GM19463 (cell line): ENCODE data around the gene SCN5A.

Experiments
- ATAC-seq: cut with Tn5 transposase; IDR thresholded peaks from one replicate; pipeline ENCODE4 v1.9.1; 2021; ENCODE audit warnings: mild to moderate bottlenecking, moderate library complexity; ENCODE audit not compliant: unreplicated experiment

The SCN5A gene

GRCh38 chr3:38545983-38546382 is 103.5 kb downstream of the SCN5A start:
- ATAC-seq, result no peak

DNA sequence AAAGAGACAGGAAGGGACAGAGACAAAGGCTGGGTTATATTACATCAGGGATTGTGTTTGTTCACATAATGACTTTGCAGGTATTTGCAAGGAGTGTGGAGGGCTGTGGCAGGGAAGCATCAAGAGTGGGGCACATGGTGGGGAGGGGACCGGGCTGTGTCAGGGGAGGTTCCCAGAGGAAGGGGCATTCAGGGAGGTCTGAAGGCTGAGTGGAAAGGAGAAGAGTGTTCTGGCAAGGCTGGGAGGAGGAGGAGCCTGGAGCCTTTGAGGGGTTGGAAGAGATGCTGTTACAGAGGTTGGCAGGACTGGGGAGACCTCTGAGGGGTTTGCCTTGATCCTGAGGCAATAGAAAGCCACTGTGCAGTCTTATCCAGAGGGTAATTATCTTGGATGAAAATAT is 103.9 kb downstream of the SCN5A start:
- ATAC-seq, result no peak

DNA sequence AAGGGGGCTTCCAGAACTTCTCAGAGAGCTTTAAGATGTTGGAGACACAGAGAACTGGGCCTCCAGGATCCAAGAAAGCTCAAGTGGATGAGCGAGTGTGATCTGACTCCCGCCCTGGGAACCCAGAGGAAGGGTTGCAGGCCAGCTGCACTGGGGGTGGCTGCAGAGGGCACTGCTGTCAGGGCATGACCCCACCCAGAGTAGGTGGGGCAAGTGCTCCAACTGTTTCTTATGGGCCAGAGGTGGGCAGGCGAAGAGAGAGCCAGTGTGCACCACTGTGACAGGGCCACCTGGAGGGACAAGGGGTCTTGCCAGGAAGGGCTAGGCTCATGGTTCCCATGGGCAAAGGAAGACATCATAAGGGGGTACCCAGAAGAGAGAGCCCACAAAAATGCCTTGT is 104.6 kb downstream of the SCN5A start:
- ATAC-seq, result no peak

DNA sequence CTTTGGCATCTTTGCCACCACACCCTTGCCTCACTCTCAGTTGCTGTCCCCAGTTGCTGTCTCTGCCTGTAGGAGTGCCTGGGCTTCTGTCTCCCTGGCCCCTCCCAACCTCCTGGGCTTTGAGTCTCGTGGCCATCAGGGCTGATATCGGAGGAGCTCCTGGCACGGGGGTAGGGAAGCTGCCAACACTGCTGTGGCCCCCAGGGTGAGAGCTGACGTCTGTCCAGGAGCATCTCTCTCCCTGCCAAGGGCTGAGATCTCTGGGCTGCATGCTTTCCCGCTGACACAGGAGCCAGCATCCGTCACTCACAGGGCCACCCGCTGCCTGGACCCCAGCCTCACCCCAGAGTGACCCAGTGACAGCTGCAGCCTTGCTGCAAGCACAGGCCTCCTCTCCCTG is 105.9 kb downstream of the SCN5A start:
- no peak for ATAC-seq

- no peak for ATAC-seq
Observed at GRCh38 chr3:38542401-38543298, 106.8 kb downstream of the SCN5A start.

DNA sequence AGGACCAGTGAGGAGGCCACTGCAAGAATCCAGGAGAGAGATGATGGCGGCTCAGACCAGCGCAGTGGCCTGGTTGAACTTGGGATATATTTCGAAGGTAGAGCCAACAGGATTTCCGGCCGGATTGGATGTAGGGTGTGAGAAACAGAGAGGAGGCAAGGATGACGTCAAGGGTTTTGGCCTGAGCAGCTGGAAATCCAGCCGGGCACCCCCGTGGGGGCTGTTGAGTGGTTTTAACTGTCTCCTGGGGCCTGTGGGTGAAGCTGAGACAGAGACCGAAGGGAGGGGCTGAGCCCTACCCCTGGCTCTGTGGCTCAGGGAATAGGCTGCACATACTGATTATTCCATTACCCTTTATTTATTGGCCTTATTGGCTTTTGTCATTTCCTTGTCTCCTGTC is 107.7 kb downstream of the SCN5A start:
- no peak for ATAC-seq

DNA sequence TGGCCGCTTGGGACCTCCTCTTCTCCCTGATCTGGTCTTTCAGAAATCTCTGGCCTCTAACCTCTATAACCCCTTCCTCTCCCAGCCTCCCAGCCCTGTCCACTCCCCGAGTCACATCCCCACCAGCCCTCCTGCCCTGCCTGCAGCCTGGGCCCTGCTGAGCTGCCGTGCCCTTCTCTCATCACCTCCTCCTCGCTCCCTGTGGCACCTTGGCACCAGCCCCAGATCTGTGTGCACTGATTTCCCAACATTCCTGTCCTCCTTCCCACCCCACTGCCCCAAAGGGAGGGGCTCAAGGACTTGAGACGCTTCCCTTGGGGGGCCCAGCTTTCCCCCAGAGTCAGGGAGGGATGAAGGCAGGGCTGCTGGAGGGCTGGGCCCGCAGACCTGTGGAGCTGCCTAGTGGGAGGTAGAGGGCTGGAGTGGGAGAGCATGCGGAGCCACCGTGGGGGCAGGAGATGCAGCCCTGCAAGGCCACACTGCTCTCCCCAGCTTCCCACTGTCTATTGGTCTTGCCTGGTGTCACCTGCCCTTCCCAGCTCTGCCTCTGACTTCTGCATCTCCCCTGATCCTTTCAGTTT is 110.6 kb downstream of the SCN5A start:
- ATAC-seq, result no peak

DNA sequence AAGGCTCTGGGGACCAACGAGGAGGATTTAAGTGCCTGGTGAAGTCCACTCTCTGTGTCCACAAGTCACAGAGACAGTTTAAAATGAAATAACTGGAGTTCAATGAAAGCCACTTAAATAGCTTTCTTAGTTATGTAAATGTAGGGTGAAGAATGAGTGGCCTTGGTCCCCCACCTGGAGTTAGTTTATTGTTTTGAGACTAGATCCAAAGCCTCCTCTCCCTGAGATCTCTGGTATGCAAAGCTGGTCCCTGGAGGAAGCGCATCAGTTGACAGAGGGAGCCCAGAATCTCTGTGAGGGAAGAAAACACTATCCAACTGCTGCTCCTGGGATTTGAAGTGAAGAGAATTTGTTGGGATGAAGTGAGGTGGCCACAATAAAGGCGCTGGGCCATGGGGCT is 112.8 kb downstream of the SCN5A start:
- no peak for ATAC-seq

- no peak for ATAC-seq
Observed at GRCh38 chr3:38534604-38535003, 114.9 kb downstream of the SCN5A start.

- ATAC-seq, result no peak
Observed at GRCh38 chr3:38534180-38534579, 115.3 kb downstream of the SCN5A start.

DNA sequence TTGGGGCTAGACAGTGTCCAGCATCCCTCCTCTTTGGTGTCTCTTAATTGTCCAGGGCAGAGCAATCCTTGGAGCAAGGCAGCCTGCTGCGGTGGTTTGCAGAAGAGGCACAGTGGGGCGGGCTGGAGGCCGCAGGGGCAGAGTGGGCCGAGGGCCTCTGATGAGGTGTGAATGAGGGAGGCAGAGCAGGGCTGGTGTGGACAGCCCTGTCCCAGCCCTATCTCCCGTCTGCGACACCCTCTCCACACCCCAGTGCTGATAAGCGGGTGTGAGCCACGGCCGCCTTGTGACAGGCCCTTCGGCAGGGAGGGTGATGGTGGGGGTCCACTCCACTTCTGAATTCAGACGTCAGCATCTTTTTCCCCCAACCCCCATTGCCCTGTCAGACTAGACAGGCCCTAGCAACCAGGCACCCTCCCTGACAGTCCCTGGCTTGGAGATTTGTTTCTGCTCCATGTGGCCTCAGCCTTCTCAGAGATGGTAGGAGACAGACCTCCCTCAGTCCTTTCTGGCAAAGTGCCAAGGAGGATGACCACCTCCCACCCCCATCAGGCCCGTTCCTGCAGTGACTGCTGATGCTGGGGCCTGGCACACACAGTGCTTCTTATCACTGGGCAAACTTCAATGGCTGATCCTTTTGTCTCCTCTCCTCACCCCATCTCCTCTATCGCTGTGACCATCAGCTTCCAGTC is 116.1 kb downstream of the SCN5A start:
- no peak for ATAC-seq

- no peak for ATAC-seq
Observed at GRCh38 chr3:38532529-38532928, 117.0 kb downstream of the SCN5A start.

DNA sequence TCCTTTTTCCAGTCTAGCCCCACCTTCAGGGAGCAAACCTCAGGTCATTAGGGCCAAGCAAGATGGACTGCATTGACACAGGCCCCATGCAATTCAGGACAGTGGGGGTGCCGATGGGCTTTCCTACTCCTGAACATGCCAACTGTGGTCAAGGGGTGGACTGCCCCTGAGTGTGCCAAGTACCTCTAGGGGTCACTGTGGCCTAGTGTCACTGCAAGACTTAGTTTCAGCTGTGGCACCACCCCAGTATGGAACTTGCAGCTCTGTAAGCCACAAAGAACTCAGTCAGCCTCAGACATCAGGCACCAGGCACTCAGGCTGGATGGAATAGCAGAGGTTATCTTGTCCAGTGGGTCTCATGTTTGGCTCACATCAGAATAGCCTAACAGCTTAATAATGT is 121.0 kb downstream of the SCN5A start:
- ATAC-seq, result no peak

DNA sequence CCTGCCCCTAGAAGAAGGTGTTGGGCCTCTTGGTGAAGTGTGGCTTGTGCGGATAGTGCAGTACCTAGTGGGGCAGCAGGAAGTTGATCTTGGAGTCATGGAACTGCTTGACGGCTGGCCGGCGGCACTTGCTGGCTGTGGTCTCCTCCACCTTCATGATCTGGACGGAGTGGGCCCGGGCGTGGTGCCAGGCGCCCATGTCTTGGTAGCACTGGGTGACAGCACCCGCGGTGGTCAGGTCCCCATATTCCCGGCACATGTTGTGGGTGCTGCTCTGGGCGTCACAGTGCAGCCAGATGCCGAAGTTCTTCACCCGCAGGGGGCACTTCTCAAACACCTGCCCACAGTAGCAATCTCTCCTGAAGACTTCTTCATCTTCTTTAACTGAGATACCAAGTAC is 122.7 kb downstream of the SCN5A start:
- no peak for ATAC-seq

GRCh38 chr3:38524141-38524739 is 125.2 kb downstream of the SCN5A start:
- no peak for ATAC-seq

- ATAC-seq, result no peak
Observed at GRCh38 chr3:38522002-38522401, 127.5 kb downstream of the SCN5A start.

DNA sequence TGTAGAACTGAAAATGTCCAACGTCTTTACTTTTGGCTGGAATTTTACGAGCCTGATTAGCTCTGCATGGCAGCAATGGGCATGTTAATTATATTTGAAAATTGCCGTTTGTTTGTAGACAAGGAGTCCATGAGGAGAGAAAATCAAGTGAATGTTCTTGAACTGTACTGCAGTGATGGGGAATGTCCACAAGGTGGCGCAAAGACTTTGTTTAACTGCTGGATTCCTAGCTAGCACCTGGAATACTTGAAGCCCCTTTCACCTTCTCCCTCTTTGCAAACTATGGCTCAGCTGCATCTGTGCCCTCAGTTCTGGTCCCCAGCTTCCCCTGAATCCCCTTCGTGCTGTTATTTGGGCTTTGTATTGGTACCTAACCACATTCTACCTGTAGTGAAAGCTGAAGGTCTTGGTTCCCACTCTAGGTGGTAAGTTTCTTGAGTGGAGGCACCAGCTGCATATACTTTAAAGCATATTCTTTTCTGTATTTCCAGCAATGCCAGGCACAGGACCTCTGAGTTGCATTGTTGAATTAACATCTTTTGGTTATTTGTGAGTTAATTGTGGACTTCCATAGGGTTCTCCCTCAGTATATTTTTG is 128.0 kb downstream of the SCN5A start:
- ATAC-seq, result peak; percentile 56

- ATAC-seq, result no peak
Observed at GRCh38 chr3:38519651-38520050, 129.8 kb downstream of the SCN5A start.

- no peak for ATAC-seq
Observed at GRCh38 chr3:38519000-38519399, 130.5 kb downstream of the SCN5A start.

DNA sequence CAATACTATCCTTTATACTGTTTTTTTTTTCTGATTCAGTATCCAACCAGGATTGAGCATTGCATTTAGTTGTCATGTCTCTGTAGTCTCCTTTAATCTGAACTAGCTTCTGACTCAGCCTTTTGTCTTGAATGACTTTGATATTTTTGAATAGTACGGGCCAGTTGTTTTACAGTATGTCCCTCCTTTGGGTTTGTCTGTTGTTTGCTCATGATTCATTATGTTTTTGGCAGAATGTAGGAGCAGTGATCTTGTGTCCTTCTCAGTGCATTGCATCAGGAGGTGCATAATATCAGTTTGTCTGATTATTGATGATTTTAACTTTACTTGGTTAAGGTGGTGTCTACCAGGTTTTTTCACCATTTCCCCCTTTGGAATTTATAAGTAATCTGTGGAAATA is 132.8 kb downstream of the SCN5A start:
- ATAC-seq, result no peak

- ATAC-seq, result no peak
Observed at GRCh38 chr3:38515367-38515766, 134.1 kb downstream of the SCN5A start.
